CD4-positive, alpha-beta memory T cell (primary cell): ENCODE data around the gene SH2D4B. TPM values are rescaled to one million over a fixed set of nuclear protein-coding genes. Genes with fewer than 3 reads are reported as not detected.

Experiments used
- polyA plus RNA-seq, 2 donors: library from polyadenylated mRNA; unstranded; fragments of 300-500 nt; fragmentation: Illumina TruSeq; gene quantifications; one replicate each; pipeline ENCODE4 v1.2.3, GENCODE V29; 2021
- total RNA-seq, 2 experiments: library from RNA; stranded (reverse); gene quantifications; one replicate each; pipeline ENCODE4 v1.2.3, GENCODE V29; 2021

The SH2D4B gene
- total and polyA plus RNA-seq, 4 experiments from 2014 or later = 0.17 TPM; not detected in 2

Other genes with a start within 250 kb of the SH2D4B start
- not detected for gene MAT1A, start 248.2 kb upstream of the SH2D4B start, total RNA-seq
- gene MAT1A, start 248.2 kb upstream of the SH2D4B start, polyA plus RNA-seq = not detected
- not detected for gene DYDC1, start 181.1 kb upstream of the SH2D4B start, total RNA-seq
- not detected for gene DYDC1, start 181.1 kb upstream of the SH2D4B start, polyA plus RNA-seq
- gene DYDC2, start 181.1 kb upstream of the SH2D4B start, total RNA-seq = not detected
- not detected for gene DYDC2, start 181.1 kb upstream of the SH2D4B start, polyA plus RNA-seq
- gene PRXL2A, start 129.4 kb upstream of the SH2D4B start, total RNA-seq = 1 to 10 TPM; 3.6 to 4.7 TPM
- 1 to 10 TPM; 3.8 to 6.0 TPM for gene PRXL2A, start 129.4 kb upstream of the SH2D4B start, polyA plus RNA-seq
- gene TSPAN14, start 83.6 kb upstream of the SH2D4B start, total RNA-seq = 100 to 1,000 TPM; 151 to 153 TPM
- gene TSPAN14, start 83.6 kb upstream of the SH2D4B start, polyA plus RNA-seq = 100 to 1,000 TPM; 148 to 246 TPM